22Rv1 (cell line): ENCODE results near the gene EMILIN1.

Experiments used
- H3K27ac ChIP-seq: fragments of 450-650 bp; 2 replicates; pipeline ENCODE4 v1.5.1; 2017
- CTCF ChIP-seq: fragments of 450-650 bp; IDR thresholded peaks from 2 replicates; pipeline ENCODE4 v1.5.1; 2017; ENCODE audit warnings: mild to moderate bottlenecking
- ZFX ChIP-seq: fragments of 450-650 bp; IDR thresholded peaks from 2 replicates; pipeline ENCODE4 v1.6.1; 2017; ENCODE audit warnings: antibody characterized with exemption, borderline replicate concordance

EMILIN1 gene

GRCh38 chr2:27057184-27057583 lies 21.2 kb upstream of the EMILIN1 start:
- TF ChIP-seq ZFX (no peak), CTCF (no peak)
- no peak overlapping the region for H3K27ac ChIP-seq

- TF ChIP-seq CTCF (no peak), ZFX (no peak)
- H3K27ac ChIP-seq = 0 out of 2 replicates have a peak overlapping the region, but pooled peaks have one; percentile 20
These were observed 20.2 kb upstream of the EMILIN1 start for GRCh38 chr2:27058210-27058609.

GRCh38 chr2:27059141-27059820 lies 19.1 kb upstream of the EMILIN1 start:
- no peak for TF ChIP-seq CTCF
- TF ChIP-seq ZFX = no peak
- peak overlapping the region; percentile 20; the same call in 1 of the 2 replicates for H3K27ac ChIP-seq

- no peak overlapping the region for H3K27ac ChIP-seq
- TF ChIP-seq ZFX = no peak
- TF ChIP-seq CTCF = no peak
These were observed 18.1 kb upstream of the EMILIN1 start for GRCh38 chr2:27060323-27060722.

GRCh38 chr2:27065128-27065527 lies 13.3 kb upstream of the EMILIN1 start:
- TF ChIP-seq ZFX (no peak), CTCF (no peak)

GRCh38 chr2:27067385-27067784 lies 11.0 kb upstream of the EMILIN1 start:
- TF ChIP-seq CTCF (no peak), ZFX (no peak)
- no peak overlapping the region for H3K27ac ChIP-seq

More at GRCh38 chr2:27065128-27065527, 13.3 kb upstream of the EMILIN1 start:
- no peak overlapping the region for H3K27ac ChIP-seq

GRCh38 chr2:27069436-27069835 lies 9.0 kb upstream of the EMILIN1 start:
- TF ChIP-seq ZFX (no peak), CTCF (no peak)
- no peak overlapping the region for H3K27ac ChIP-seq
